ENCODE results near the gene BCL6.

GRCh38 chr3:187684444-187684843, 60.8 kb downstream of the BCL6 start:
- TF ChIP-seq POLR2AphosphoS5 (IDR thresholded peaks at IDR 0.05; ENCODE audit: low read depth, low read length) (no peak), TAF1 (IDR thresholded peaks at IDR 0.05; ENCODE audit: borderline replicate concordance, insufficient read depth, low read length) (no peak), SIN3A (IDR thresholded peaks at IDR 0.05; ENCODE audit: borderline replicate concordance, insufficient read depth, low read length) (no peak)

Measured in PFSK-1 (cell line).